ENCODE data around the gene MPP3.

DNA sequence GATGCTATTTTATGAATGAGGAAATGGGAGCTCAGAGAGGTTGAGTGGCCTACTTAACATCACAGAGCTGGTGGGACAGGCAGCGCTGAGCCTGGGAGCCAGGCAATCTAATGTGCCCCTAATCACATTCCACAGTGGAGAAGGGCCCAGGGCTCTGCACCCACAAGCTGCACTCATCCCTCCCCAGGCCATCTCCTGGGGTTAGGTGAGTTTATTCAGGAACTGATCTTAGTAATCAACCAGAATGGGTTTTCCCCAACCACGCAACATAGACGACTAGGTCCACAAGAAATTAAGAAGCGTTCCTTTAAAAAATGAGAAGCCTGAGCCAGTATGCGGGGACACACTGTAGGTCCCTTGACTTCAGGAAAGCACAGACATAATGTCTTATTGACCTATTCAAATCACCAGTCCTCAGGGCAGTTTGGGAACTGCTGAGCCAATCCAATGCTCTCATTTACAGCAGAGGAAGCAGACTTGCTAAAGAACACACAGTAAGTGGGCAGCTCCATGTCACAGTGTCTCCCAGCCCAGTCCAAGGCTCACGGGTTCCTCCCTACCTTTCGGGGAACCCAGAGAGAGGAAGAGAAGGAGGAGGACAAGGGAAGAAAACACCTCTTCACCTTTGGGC is 2.3 kb downstream of the MPP3 start:
- TF ChIP-seq CEBPB (IDR thresholded peaks at IDR 0.05) (no peak), CREB1 (IDR thresholded peaks at IDR 0.05; ENCODE audit: low read depth) (no peak), TAF1 (IDR thresholded peaks at IDR 0.05; ENCODE audit: low read depth) (no peak), YY1 (IDR thresholded peaks at IDR 0.05; ENCODE audit: low read depth) (no peak)
- TF ChIP-seq, protein P1, sequence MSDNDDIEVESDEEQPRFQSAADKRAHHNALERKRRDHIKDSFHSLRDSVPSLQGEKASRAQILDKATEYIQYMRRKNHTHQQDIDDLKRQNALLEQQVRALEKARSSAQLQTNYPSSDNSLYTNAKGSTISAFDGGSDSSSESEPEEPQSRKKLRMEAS (IDR thresholded peaks at IDR 0.05), result no peak
